ENCODE results near the gene SHH. TPM values are rescaled to one million over a fixed set of nuclear protein-coding genes. Genes with fewer than 3 reads are reported as not detected.

Gene SHH
- total RNA-seq, 1 experiment from 2014 or later: 0.26 TPM

DNA sequence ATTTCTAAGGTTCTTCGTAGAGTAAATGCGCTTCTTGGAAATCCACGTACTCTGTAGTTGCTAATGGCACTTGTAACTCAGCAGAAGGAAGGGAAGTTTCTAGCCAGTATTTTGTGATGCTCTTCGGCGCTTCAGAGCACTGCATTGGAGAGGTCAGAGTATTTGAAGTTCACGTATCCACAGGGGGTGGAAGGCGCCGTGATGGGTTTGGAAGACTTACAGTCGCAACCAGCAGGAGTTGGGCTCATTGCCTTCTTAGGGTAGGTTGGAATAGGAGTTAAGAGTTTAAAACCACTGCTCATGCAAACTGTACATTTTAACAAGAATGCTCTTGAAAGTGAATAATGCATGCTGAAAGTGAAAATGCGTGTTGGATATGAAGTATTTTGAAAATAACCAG, 49.1 kb downstream of the SHH start:
- ChIA-PET CTCF (interaction anchor here (1.7 kb wide), 1 partner anchor 164 kb away, joined by 8 read pairs; no protein-coding TSS in a partner anchor), POLR2A (no interaction called here)
- TF ChIP-seq ZNF671 (CRISPR knock-in tag; IDR thresholded peaks at IDR 0.05) (no peak), ATF6 (CRISPR knock-in tag; IDR thresholded peaks at IDR 0.05) (no peak), IRF2 (CRISPR knock-in tag; IDR thresholded peaks at IDR 0.05; ENCODE audit: borderline replicate concordance, low read depth) (no peak), E2F5 (CRISPR knock-in tag; IDR thresholded peaks at IDR 0.05) (no peak), ZSCAN18 (CRISPR knock-in tag; IDR thresholded peaks at IDR 0.05) (no peak), AR (CRISPR knock-in tag; IDR thresholded peaks at IDR 0.05) (no peak), ATF2 (CRISPR knock-in tag; IDR thresholded peaks at IDR 0.05; ENCODE audit: borderline replicate concordance, low read depth) (no peak), ZNF512 (CRISPR knock-in tag; IDR thresholded peaks at IDR 0.05; ENCODE audit: borderline replicate concordance) (no peak), PRDM15 (CRISPR knock-in tag; IDR thresholded peaks at IDR 0.05) (no peak), TEAD4 (CRISPR knock-in tag; IDR thresholded peaks at IDR 0.05) (no peak), HMGA2 (CRISPR knock-in tag; IDR thresholded peaks at IDR 0.05) (no peak), RORB (CRISPR knock-in tag; IDR thresholded peaks at IDR 0.05) (no peak)
- TF ChIP-seq, protein P1, sequence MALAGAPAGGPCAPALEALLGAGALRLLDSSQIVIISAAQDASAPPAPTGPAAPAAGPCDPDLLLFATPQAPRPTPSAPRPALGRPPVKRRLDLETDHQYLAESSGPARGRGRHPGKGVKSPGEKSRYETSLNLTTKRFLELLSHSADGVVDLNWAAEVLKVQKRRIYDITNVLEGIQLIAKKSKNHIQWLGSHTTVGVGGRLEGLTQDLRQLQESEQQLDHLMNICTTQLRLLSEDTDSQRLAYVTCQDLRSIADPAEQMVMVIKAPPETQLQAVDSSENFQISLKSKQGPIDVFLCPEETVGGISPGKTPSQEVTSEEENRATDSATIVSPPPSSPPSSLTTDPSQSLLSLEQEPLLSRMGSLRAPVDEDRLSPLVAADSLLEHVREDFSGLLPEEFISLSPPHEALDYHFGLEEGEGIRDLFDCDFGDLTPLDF (CRISPR knock-in tag; IDR thresholded peaks at IDR 0.05): no peak
- TF ChIP-seq, protein P2, sequence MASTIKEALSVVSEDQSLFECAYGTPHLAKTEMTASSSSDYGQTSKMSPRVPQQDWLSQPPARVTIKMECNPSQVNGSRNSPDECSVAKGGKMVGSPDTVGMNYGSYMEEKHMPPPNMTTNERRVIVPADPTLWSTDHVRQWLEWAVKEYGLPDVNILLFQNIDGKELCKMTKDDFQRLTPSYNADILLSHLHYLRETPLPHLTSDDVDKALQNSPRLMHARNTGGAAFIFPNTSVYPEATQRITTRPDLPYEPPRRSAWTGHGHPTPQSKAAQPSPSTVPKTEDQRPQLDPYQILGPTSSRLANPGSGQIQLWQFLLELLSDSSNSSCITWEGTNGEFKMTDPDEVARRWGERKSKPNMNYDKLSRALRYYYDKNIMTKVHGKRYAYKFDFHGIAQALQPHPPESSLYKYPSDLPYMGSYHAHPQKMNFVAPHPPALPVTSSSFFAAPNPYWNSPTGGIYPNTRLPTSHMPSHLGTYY (CRISPR knock-in tag; IDR thresholded peaks at IDR 0.05): no peak
- TF ChIP-seq, protein P3, sequence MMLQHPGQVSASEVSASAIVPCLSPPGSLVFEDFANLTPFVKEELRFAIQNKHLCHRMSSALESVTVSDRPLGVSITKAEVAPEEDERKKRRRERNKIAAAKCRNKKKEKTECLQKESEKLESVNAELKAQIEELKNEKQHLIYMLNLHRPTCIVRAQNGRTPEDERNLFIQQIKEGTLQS (CRISPR knock-in tag; conservative IDR thresholded peaks at IDR 0.05): no peak
- no peaks in the 10 kb centered on the region for H3K9me3 Mint-ChIP-seq
- H3K27ac Mint-ChIP-seq: no peak overlapping the region
- H3K4me1 Mint-ChIP-seq: peaks cover 38% of the 10 kb centered on the region
- H3K36me3 Mint-ChIP-seq: peaks cover 41% of the 10 kb centered on the region
- no peak for DNase-seq (ENCODE audit: low spot score)
- ATAC-seq: no peak
- no peaks in the 10 kb centered on the region for H3K27me3 Mint-ChIP-seq (ENCODE audit: low read depth)
- no peak overlapping the region for H3K4me3 Mint-ChIP-seq

Data from WTC11 (cell line).